K562 (cell line): Measurements from ENCODE around the gene RDH11. TPM values are rescaled to one million over a fixed set of nuclear protein-coding genes. Genes with fewer than 3 reads are reported as not detected.

Source experiments
- ADNP ChIP-seq: fragments of 200-800 bp; sonication (Bioruptor generic); IDR thresholded peaks from 2 replicates; pipeline ENCODE4 v1.6.1; 2016; ENCODE audit warnings: missing genetic modification characterization, missing compliant biosample characterization
- ERF ChIP-seq: fragments of 450-650 bp; formaldehyde crosslinking; IDR thresholded peaks from 2 replicates; pipeline ENCODE4 v1.4.0; 2020; ENCODE audit warnings: mild to moderate bottlenecking, mixed read lengths
- JUND ChIP-seq, 2 experiments: IDR thresholded peaks; 2 replicates in 1 of 2; 3 replicates in 1 of 2; pipeline ENCODE4 v1.6.1; 2011; ENCODE audit warnings: borderline replicate concordance in 2 of 2, low read depth in 2 of 2, low read length in 2 of 2, improper control_type of control experiment in 1 of 2, missing biosample characterization in 1 of 2, missing genetic modification characterization in 1 of 2, missing genetic modification reagents in 1 of 2
- NCOA4 ChIP-seq: fragments of 450-650 bp; IDR thresholded peaks from 2 replicates; pipeline ENCODE4 v1.6.1; 2018; ENCODE audit warnings: mild to moderate bottlenecking; ENCODE audit not compliant: partially characterized antibody
- NELFE ChIP-seq: IDR thresholded peaks from 2 replicates; pipeline ENCODE4 v1.6.1; 2011; ENCODE audit warnings: mild to moderate bottlenecking; ENCODE audit not compliant: insufficient read depth, insufficient read length
- NR2C2 ChIP-seq, 2 experiments: fragments of 200-800 bp in 1 of 2; sonication (Bioruptor generic) in 1 of 2; sonication (generic) in 1 of 2; formaldehyde crosslinking in 1 of 2; IDR thresholded peaks; 2 replicates each; pipeline versions ENCODE4 v1.6.1 to v1.8.0; 2016 to 2022; ENCODE audit warnings: mild to moderate bottlenecking in 1 of 2, missing compliant biosample characterization in 1 of 2, missing genetic modification characterization in 1 of 2, missing genetic modification reagents in 1 of 2
- PTRF ChIP-seq: fragments of 450-650 bp; IDR thresholded peaks from 2 replicates; pipeline ENCODE4 v1.6.1; 2016; ENCODE audit warnings: mild to moderate bottlenecking, missing genetic modification characterization, missing compliant biosample characterization
- SMARCC2 ChIP-seq: fragments of 450-650 bp; IDR thresholded peaks from 2 replicates; pipeline ENCODE4 v1.6.1; 2017; ENCODE audit warnings: antibody characterized with exemption, moderate library complexity, mild to moderate bottlenecking, low read depth
- SNRNP70 ChIP-seq: fragments of 200-400 bp; formaldehyde crosslinking; optimal IDR thresholded peaks from 2 replicates; pipeline ENCODE3; 2017; ENCODE audit warnings: low read depth, low read length
- ZC3H8 ChIP-seq: fragments of 450-650 bp; IDR thresholded peaks from 2 replicates; pipeline ENCODE4 v1.6.1; 2017
- ZKSCAN3 ChIP-seq: fragments of 250-450 bp; sonication (Bioruptor Pico); IDR thresholded peaks from 2 replicates; pipeline ENCODE4 v1.4.0; 2020
- ZNF551 ChIP-seq: fragments of 250-450 bp; sonication (Bioruptor Pico); IDR thresholded peaks from 2 replicates; pipeline ENCODE4 v1.5.0; 2021; ENCODE audit warnings: mild to moderate bottlenecking, moderate library complexity
- ZNF584 ChIP-seq: fragments of 200-800 bp; sonication (Bioruptor generic); IDR thresholded peaks from 2 replicates; pipeline ENCODE4 v1.6.1; 2016; ENCODE audit warnings: low read depth, mild to moderate bottlenecking, missing genetic modification characterization, missing compliant biosample characterization
- ZNF780A ChIP-seq: fragments of 250-450 bp; sonication (Bioruptor Pico); IDR thresholded peaks from 2 replicates; pipeline ENCODE4 v1.5.0; 2021; ENCODE audit warnings: mild to moderate bottlenecking
- polyA plus RNA-seq, 8 experiments: library from polyadenylated mRNA; depleted of rRNA in 4 of 8; stranded (reverse) in 5 of 8; unstranded in 3 of 8; fragments of >200 nt; fragmentation: Nextera tagmentation in 2 of 8; fragmentation: Illumina TruSeq in 1 of 8; extraction: Ambion mirVana in 2 of 8; extraction: Trizol in 1 of 8; gene quantifications; 2 replicates each; pipeline versions ENCODE4 v1.2.1 to v1.2.3, GENCODE V29; 2011 to 2014; ENCODE audit warnings: inconsistent platforms in 1 of 8, missing spikeins in 1 of 8
- total RNA-seq, 7 experiments: library from RNA; depleted of rRNA in 6 of 7; stranded (reverse); fragments of >200 nt in 6 of 7; fragmentation: Illumina TruSeq in 2 of 7; extraction: Trizol in 2 of 7; gene quantifications; 2 replicates each; pipeline versions ENCODE4 v1.2.1 to v1.2.3, GENCODE V29; 2011 to 2021; ENCODE audit warnings: low replicate concordance in 1 of 7
- TF ChIP-seq, protein P1 (sequence below): fragments of 450-650 bp; IDR thresholded peaks from 2 replicates; pipeline ENCODE4 v1.6.1; 2017; ENCODE audit warnings: mild to moderate bottlenecking, moderate library complexity
- TF ChIP-seq, protein P2 (sequence below), 2 experiments: fragments of 450-650 bp; IDR thresholded peaks; 2 replicates each; pipeline ENCODE4 v1.6.1; 2016; ENCODE audit warnings: mild to moderate bottlenecking in 2 of 2, borderline replicate concordance in 1 of 2, low read depth in 1 of 2, moderate library complexity in 1 of 2
- TF ChIP-seq, protein P3 (sequence below), 2 experiments: fragments of 450-650 bp; IDR thresholded peaks; 2 replicates each; pipeline ENCODE4 v1.6.1; 2016

Gene RDH11
- total and polyA plus RNA-seq, 9 of the 15 experiments (the other 6 are each of a cell fraction or from before 2014, with no cell fraction given): 50.6 to 172 (median 70.5) TPM

DNA sequence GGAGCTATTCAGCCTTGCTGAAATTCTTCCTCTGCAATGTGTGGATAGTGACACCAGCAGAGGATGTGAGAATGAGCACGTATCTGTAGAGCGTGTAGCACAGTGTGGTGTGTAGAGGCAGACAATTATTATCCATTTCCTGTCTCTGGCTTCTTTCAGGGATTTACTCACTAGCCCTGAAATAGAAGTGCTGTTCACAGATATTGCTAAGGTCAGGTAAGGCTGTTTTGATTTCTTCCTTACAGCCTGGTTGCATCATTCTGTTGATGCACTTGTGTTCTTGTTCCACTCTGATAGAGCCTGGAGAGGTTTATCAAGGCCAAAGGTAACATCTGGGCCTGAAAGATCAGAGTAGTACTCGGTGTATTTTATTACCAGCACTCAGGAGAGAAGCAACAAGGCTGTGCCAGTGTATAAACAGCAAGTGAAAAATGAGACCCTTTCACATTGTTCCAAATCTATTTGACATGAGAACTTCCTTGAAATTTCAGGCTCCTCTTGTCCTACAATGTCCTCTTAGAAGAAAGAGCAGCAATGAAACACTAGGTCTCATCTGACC, 59.1 kb downstream of the RDH11 start (continued):
- TF ChIP-seq, protein P1, sequence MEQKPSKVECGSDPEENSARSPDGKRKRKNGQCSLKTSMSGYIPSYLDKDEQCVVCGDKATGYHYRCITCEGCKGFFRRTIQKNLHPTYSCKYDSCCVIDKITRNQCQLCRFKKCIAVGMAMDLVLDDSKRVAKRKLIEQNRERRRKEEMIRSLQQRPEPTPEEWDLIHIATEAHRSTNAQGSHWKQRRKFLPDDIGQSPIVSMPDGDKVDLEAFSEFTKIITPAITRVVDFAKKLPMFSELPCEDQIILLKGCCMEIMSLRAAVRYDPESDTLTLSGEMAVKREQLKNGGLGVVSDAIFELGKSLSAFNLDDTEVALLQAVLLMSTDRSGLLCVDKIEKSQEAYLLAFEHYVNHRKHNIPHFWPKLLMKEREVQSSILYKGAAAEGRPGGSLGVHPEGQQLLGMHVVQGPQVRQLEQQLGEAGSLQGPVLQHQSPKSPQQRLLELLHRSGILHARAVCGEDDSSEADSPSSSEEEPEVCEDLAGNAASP: peak; percentile 87
- TF ChIP-seq ZNF551: no peak
- no peak for TF ChIP-seq SNRNP70
- no peak for TF ChIP-seq PTRF (tag)
- no peak for TF ChIP-seq ZC3H8
- TF ChIP-seq ERF (CRISPR knock-in tag): no peak; the same call in 1 of the 2 replicates
- peak; percentile 60; the same call in 1 of the 2 replicates for TF ChIP-seq SMARCC2
- TF ChIP-seq ZNF584 (CRISPR knock-in tag): peak; percentile 96
- peak; percentile 22 for TF ChIP-seq NCOA4
- TF ChIP-seq NR2C2 (CRISPR knock-in tag; IDR thresholded peaks at IDR 0.05): no peak
- peak; percentile 90 for TF ChIP-seq NR2C2 (tag; IDR thresholded peaks at IDR 0.05)
- TF ChIP-seq, protein P2, sequence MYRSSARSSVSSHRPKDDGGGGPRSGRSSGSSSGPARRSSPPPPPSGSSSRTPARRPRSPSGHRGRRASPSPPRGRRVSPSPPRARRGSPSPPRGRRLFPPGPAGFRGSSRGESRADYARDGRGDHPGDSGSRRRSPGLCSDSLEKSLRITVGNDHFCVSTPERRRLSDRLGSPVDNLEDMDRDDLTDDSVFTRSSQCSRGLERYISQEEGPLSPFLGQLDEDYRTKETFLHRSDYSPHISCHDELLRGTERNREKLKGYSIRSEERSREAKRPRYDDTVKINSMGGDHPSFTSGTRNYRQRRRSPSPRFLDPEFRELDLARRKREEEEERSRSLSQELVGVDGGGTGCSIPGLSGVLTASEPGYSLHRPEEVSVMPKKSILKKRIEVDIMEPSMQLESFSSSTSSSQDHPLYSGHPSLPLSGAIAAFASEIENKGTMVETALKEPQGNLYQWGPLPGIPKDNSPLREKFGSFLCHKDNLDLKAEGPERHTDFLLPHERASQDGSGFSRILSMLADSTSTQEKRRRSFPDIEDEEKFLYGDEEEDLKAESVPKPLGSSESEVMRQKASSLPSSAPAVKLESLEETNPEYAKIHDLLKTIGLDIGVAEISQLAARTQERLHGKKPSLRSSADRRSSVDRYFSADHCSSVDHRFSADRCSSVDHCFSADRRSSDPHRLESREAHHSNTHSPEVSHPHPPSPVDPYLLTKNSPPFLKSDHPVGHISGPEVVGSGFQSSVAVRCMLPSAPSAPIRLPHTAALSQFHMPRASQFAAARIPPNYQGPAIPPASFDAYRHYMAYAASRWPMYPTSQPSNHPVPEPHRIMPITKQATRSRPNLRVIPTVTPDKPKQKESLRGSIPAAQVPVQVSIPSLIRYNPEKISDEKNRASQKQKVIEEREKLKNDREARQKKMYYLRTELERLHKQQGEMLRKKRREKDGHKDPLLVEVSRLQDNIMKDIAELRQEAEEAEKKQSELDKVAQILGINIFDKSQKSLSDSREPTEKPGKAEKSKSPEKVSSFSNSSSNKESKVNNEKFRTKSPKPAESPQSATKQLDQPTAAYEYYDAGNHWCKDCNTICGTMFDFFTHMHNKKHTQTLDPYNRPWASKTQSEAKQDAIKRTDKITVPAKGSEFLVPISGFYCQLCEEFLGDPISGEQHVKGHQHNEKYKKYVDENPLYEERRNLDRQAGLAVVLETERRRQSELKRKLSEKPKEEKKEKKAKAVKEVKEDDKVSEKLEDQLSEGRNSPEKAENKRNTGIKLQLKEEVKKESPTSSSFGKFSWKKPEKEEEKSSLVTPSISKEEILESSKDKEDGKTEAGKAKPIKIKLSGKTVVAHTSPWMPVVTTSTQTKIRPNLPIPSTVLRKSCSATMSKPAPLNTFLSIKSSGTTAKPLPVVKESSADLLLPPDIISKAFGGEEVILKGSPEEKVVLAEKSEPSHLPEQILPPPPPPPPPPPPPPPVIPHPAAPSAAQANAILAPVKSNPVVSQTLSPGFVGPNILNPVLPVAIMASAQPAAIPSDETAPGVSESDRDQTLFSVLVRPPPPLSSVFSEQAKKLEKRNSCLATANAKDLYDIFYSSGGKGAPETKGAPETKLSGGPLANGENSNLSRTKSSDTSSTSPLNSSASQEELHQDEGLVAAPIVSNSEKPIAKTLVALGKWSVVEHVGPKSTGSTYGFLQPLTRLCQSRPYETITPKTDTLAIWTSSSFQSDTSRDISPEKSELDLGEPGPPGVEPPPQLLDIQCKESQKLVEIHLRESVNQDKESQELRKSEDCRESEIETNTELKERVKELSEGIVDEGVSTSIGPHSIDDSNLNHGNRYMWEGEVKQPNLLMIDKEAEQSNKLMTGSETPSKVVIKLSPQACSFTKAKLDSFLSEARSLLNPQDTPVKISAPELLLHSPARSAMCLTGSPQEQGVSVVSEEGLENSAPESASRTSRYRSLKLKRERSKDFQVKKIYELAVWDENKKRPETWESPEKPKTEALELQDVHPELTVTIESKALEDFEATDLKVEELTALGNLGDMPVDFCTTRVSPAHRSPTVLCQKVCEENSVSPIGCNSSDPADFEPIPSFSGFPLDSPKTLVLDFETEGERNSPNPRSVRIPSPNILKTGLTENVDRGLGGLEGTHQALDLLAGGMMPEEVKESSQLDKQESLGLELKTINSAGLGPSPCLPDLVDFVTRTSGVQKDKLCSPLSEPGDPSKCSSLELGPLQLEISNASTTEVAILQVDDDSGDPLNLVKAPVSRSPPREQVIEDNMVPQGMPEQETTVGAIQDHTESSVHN (IDR thresholded peaks at IDR 0.05; ENCODE audit: borderline replicate concordance in 1 of 2, low read depth in 1 of 2): peak in 1 of 2 experiments; percentile 66; a peak in 1 of 4 replicates
- no peak for TF ChIP-seq ADNP (tag)
- TF ChIP-seq NELFE: no peak
- peak; percentile 94 for TF ChIP-seq JUND (IDR thresholded peaks at IDR 0.05; ENCODE audit: borderline replicate concordance, low read depth, low read length)
- TF ChIP-seq JUND (tag; IDR thresholded peaks at IDR 0.05; ENCODE audit: borderline replicate concordance, low read depth, low read length): peak; percentile 85; the same call in 2 of the 3 replicates
- TF ChIP-seq, protein P3, sequence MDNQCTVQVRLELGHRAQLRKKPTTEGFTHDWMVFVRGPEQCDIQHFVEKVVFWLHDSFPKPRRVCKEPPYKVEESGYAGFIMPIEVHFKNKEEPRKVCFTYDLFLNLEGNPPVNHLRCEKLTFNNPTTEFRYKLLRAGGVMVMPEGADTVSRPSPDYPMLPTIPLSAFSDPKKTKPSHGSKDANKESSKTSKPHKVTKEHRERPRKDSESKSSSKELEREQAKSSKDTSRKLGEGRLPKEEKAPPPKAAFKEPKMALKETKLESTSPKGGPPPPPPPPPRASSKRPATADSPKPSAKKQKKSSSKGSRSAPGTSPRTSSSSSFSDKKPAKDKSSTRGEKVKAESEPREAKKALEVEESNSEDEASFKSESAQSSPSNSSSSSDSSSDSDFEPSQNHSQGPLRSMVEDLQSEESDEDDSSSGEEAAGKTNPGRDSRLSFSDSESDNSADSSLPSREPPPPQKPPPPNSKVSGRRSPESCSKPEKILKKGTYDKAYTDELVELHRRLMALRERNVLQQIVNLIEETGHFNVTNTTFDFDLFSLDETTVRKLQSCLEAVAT (IDR thresholded peaks at IDR 0.05): peak in 1 of 2 experiments; percentile 4; a peak in 1 of 4 replicates
- no peak for TF ChIP-seq ZKSCAN3
- TF ChIP-seq ZNF780A (CRISPR knock-in tag): no peak
